Measurements from ENCODE around the gene OPA1.

Gene OPA1

GRCh38 chr3:193592841-193593667 is at the start of gene OPA1:
Gene OPA1 (plus strand): TSS chr3:193593208. CDS start chr3:193593378, 170 bp downstream.
- H3K4me3 ChIP-seq (ENCODE audit: insufficient read length, low read depth): peak within 1 kb of the TSS; percentile 84
- no peaks in the 10 kb centered on the region for H3K9me3 ChIP-seq (ENCODE audit: insufficient read depth, low read length)
- DNase-seq (ENCODE audit: low read depth, low spot score): peak; percentile 99
- H3K36me3 ChIP-seq (ENCODE audit: insufficient read depth, insufficient read length, low read length): peaks cover 17% of the 10 kb centered on the region
- peaks cover 8% of the 10 kb centered on the region for H3K27me3 ChIP-seq (ENCODE audit: insufficient read depth, insufficient read length)
- TF ChIP-seq ZNF274 (IDR thresholded peaks at IDR 0.05; ENCODE audit: low read depth, low read length) (no peak), YY1 (IDR thresholded peaks at IDR 0.05; ENCODE audit: insufficient read depth, insufficient read length) (peak; percentile 61), SUZ12 (IDR thresholded peaks at IDR 0.05; ENCODE audit: extremely low read depth, insufficient read depth, insufficient read length) (no peak)
- H3K9ac ChIP-seq (ENCODE audit: insufficient read length, low read depth): peak within 1 kb of the TSS; percentile 84
- peaks cover 3% of the 10 kb centered on the region for H3K4me1 ChIP-seq (ENCODE audit: insufficient read depth, insufficient read length)

GRCh38 chr3:193544289-193544688 is 48.7 kb upstream of the OPA1 start:
- no peak for DNase-seq (ENCODE audit: low read depth, low spot score)
- H3K9me3 ChIP-seq (ENCODE audit: insufficient read depth, low read length): peaks cover 13% of the 10 kb centered on the region
- no peak overlapping the region for H3K4me3 ChIP-seq (ENCODE audit: insufficient read length, low read depth)
- no peaks in the 10 kb centered on the region for H3K27me3 ChIP-seq (ENCODE audit: insufficient read depth, insufficient read length)
- H3K4me1 ChIP-seq (ENCODE audit: insufficient read depth, insufficient read length): no peaks in the 10 kb centered on the region
- no peaks in the 10 kb centered on the region for H3K36me3 ChIP-seq (ENCODE audit: insufficient read depth, insufficient read length, low read length)
- TF ChIP-seq YY1 (IDR thresholded peaks at IDR 0.05; ENCODE audit: insufficient read depth, insufficient read length): no peak
- H3K9ac ChIP-seq (ENCODE audit: insufficient read length, low read depth): no peak overlapping the region

DNA sequence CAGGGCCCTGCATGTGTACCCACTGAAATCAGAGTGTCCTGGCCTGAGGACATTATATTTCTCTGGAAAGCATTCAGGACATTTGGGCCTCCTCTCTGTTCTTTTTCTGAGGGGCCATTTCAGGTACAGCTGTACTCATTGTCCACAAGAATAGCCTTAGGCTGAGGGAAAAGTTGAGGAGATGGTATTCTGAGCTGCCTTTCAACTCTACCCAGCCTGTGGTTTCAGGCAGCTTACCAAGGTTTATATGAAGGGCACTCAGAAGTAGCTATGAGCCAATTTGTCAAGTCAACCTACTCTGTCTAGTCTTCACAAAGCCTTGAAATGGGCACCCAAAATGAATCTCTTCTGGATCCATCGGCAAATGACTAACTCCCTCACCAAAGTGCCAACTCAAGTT is 47.7 kb upstream of the OPA1 start:
- H3K9ac ChIP-seq (ENCODE audit: insufficient read length, low read depth): no peak overlapping the region
- no peaks in the 10 kb centered on the region for H3K27me3 ChIP-seq (ENCODE audit: insufficient read depth, insufficient read length)
- no peak overlapping the region for H3K4me3 ChIP-seq (ENCODE audit: insufficient read length, low read depth)
- no peaks in the 10 kb centered on the region for H3K4me1 ChIP-seq (ENCODE audit: insufficient read depth, insufficient read length)
- DNase-seq (ENCODE audit: low read depth, low spot score): no peak
- H3K9me3 ChIP-seq (ENCODE audit: insufficient read depth, low read length): peaks cover 13% of the 10 kb centered on the region
- no peaks in the 10 kb centered on the region for H3K36me3 ChIP-seq (ENCODE audit: insufficient read depth, insufficient read length, low read length)
- TF ChIP-seq SUZ12 (IDR thresholded peaks at IDR 0.05; ENCODE audit: extremely low read depth, insufficient read depth, insufficient read length) (no peak), ZNF274 (IDR thresholded peaks at IDR 0.05; ENCODE audit: low read depth, low read length) (no peak), YY1 (IDR thresholded peaks at IDR 0.05; ENCODE audit: insufficient read depth, insufficient read length) (no peak)

DNA sequence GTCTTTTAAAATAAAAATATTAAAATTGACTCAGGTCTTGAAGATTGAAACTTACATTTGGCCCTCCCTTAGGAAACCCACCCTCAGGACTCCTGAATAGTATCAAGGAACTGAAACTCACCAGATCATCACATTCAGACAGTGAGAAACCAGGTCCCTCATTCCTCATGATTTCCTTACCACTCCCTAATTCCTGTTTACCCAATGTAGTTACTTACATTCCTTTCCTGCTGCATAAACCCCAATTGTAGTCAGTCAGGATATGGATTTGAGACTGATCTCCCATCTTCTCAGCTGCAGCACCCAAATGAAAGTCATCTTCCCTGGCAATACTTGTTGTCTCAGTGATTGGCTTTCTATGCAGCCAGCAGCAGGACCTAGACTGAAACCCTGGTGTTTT is 46.9 kb upstream of the OPA1 start:
- Histone ChIP-seq H3K9me3 (ENCODE audit: insufficient read depth, low read length) (peaks cover 13% of the 10 kb centered on the region), H3K27me3 (ENCODE audit: insufficient read depth, insufficient read length) (no peaks in the 10 kb centered on the region), H3K36me3 (ENCODE audit: insufficient read depth, insufficient read length, low read length) (no peaks in the 10 kb centered on the region), H3K4me1 (ENCODE audit: insufficient read depth, insufficient read length) (no peaks in the 10 kb centered on the region), H3K9ac (ENCODE audit: insufficient read length, low read depth) (no peak overlapping the region), H3K4me3 (ENCODE audit: insufficient read length, low read depth) (no peak overlapping the region)
- DNase-seq (ENCODE audit: low read depth, low spot score): no peak
- no peak for TF ChIP-seq SUZ12 (IDR thresholded peaks at IDR 0.05; ENCODE audit: extremely low read depth, insufficient read depth, insufficient read length)
- TF ChIP-seq YY1 (IDR thresholded peaks at IDR 0.05; ENCODE audit: insufficient read depth, insufficient read length): no peak
- no peak for TF ChIP-seq ZNF274 (IDR thresholded peaks at IDR 0.05; ENCODE audit: low read depth, low read length)

DNA sequence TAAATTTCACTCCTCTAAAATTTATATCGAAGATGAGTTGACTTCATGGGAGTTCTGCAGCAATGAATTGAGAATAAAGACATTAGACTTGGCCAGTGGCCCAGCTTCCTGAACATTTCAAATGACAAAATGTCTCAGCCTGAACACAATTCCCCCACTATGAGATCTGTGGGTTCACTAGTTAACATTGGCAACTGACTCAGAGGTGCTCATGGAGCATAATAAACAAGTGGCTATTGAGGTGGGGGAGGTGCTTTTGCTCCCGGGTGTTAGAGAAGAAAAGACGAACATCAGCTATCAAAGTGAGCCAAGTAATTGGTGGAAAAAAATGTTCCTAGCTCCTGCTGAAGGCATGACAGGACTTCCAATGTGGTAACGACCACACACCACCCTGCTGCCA is 44.6 kb upstream of the OPA1 start:
- Histone ChIP-seq H3K4me3 (ENCODE audit: insufficient read length, low read depth) (no peak overlapping the region), H3K36me3 (ENCODE audit: insufficient read depth, insufficient read length, low read length) (no peaks in the 10 kb centered on the region), H3K4me1 (ENCODE audit: insufficient read depth, insufficient read length) (no peaks in the 10 kb centered on the region), H3K9me3 (ENCODE audit: insufficient read depth, low read length) (peaks cover 13% of the 10 kb centered on the region), H3K27me3 (ENCODE audit: insufficient read depth, insufficient read length) (no peaks in the 10 kb centered on the region), H3K9ac (ENCODE audit: insufficient read length, low read depth) (no peak overlapping the region)
- TF ChIP-seq SUZ12 (IDR thresholded peaks at IDR 0.05; ENCODE audit: extremely low read depth, insufficient read depth, insufficient read length) (no peak), YY1 (IDR thresholded peaks at IDR 0.05; ENCODE audit: insufficient read depth, insufficient read length) (no peak), ZNF274 (IDR thresholded peaks at IDR 0.05; ENCODE audit: low read depth, low read length) (no peak)
- DNase-seq (ENCODE audit: low read depth, low spot score): no peak

DNA sequence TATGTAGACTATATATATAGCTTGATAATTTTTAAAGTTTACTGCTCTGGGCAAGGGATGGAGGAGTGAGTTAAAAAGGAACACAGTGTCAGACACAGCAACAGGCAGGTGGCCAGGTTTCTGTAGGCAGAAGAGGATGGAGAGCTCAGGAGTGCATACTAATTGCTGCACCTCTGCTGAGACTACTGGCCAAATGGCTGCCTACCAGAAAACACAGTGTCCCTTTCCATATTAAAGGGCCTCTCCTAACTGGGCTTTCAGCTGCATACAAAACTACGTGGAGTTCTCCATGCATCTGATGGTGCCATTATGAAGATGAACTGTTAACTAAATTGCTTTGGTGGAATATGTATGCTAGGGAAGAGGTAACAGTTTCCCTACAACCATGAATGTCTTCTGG is 40.1 kb upstream of the OPA1 start:
- H3K4me3 ChIP-seq (ENCODE audit: insufficient read length, low read depth): no peak overlapping the region

GRCh38 chr3:193553586-193553985 is 39.4 kb upstream of the OPA1 start:
- Histone ChIP-seq H3K9ac (ENCODE audit: insufficient read length, low read depth) (no peak overlapping the region), H3K9me3 (ENCODE audit: insufficient read depth, low read length) (no peaks in the 10 kb centered on the region), H3K36me3 (ENCODE audit: insufficient read depth, insufficient read length, low read length) (no peaks in the 10 kb centered on the region), H3K4me1 (ENCODE audit: insufficient read depth, insufficient read length) (peaks cover 3% of the 10 kb centered on the region), H3K4me3 (ENCODE audit: insufficient read length, low read depth) (no peak overlapping the region), H3K27me3 (ENCODE audit: insufficient read depth, insufficient read length) (no peaks in the 10 kb centered on the region)
- DNase-seq (ENCODE audit: low read depth, low spot score): no peak
- no peak for TF ChIP-seq ZNF274 (IDR thresholded peaks at IDR 0.05; ENCODE audit: low read depth, low read length)
- no peak for TF ChIP-seq SUZ12 (IDR thresholded peaks at IDR 0.05; ENCODE audit: extremely low read depth, insufficient read depth, insufficient read length)
- TF ChIP-seq YY1 (IDR thresholded peaks at IDR 0.05; ENCODE audit: insufficient read depth, insufficient read length): no peak

More for the DNA sequence above, 40.1 kb upstream of the OPA1 start:
- Histone ChIP-seq H3K4me1 (ENCODE audit: insufficient read depth, insufficient read length) (peaks cover 3% of the 10 kb centered on the region), H3K27me3 (ENCODE audit: insufficient read depth, insufficient read length) (no peaks in the 10 kb centered on the region), H3K9ac (ENCODE audit: insufficient read length, low read depth) (no peak overlapping the region), H3K9me3 (ENCODE audit: insufficient read depth, low read length) (no peaks in the 10 kb centered on the region), H3K36me3 (ENCODE audit: insufficient read depth, insufficient read length, low read length) (no peaks in the 10 kb centered on the region)
- DNase-seq (ENCODE audit: low read depth, low spot score): no peak
- no peak for TF ChIP-seq SUZ12 (IDR thresholded peaks at IDR 0.05; ENCODE audit: extremely low read depth, insufficient read depth, insufficient read length)
- TF ChIP-seq YY1 (IDR thresholded peaks at IDR 0.05; ENCODE audit: insufficient read depth, insufficient read length): no peak
- no peak for TF ChIP-seq ZNF274 (IDR thresholded peaks at IDR 0.05; ENCODE audit: low read depth, low read length)
